Stomach (tissue), 9 donors: ENCODE measurements around the gene KRT8. TPM values are rescaled to one million over a fixed set of nuclear protein-coding genes. Genes with fewer than 3 reads are reported as not detected.
A peak's percentile ranks its signal among the peaks of the same experiment; 100 is the strongest.

Experiments used
- DNase-seq, 2 donors: peaks; one replicate each; pipeline versions ENCODE4 v3.0.0 to v3.0.0-alpha.2; 2013 to 2019
- H3K27ac ChIP-seq, 5 donors: fragments of 200-600 bp in 4 of 5; sonication (generic) in 4 of 5; one replicate each; pipeline ENCODE4 v1.5.1; 2013 to 2019; ENCODE audit warnings: mild to moderate bottlenecking in 1 of 5, moderate library complexity in 1 of 5
- H3K27me3 ChIP-seq, 3 donors: fragments of 200-600 bp; sonication (generic); one replicate each; pipeline ENCODE4 v1.5.1; 2017 to 2019; ENCODE audit warnings: mixed run types in 1 of 3
- H3K36me3 ChIP-seq, 4 donors: fragments of 200-600 bp; sonication (generic); 1 replicate in 3 of 4; 2 replicates in 1 of 4; pipeline ENCODE4 v1.5.1; 2016 to 2019
- H3K4me1 ChIP-seq, 4 donors: fragments of 200-600 bp; sonication (generic); one replicate each; pipeline ENCODE4 v1.5.1; 2016 to 2019
- H3K4me3 ChIP-seq, 4 donors: fragments of 200-600 bp; sonication (generic) in 3 of 4; one replicate each; pipeline ENCODE4 v1.5.1; 2016 to 2019; ENCODE audit warnings: mild to moderate bottlenecking in 1 of 4
- H3K9me3 ChIP-seq, 4 donors: fragments of 200-600 bp; sonication (generic); one replicate each; pipeline ENCODE4 v1.5.1; 2016 to 2019
- CTCF ChIP-seq, 7 experiments: fragments of 450-650 bp in 4 of 7; fragments of 200-600 bp in 3 of 7; sonication (generic) in 3 of 7; IDR thresholded peaks; one replicate each; pipeline ENCODE4 v1.5.1; 2016 to 2019; ENCODE audit warnings: antibody characterized with exemption in 7 of 7, control low read depth in 2 of 7, mild to moderate bottlenecking in 1 of 7
- EP300 ChIP-seq: sonication (generic); formaldehyde crosslinking; IDR thresholded peaks from one replicate; pipeline ENCODE4 v1.6.1; 2017; ENCODE audit warnings: antibody characterized with exemption
- POLR2A ChIP-seq, 4 donors: fragments of 450-650 bp; IDR thresholded peaks; one replicate each; pipeline ENCODE4 v1.6.1; 2016; ENCODE audit warnings: antibody characterized with exemption in 4 of 4, control low read depth in 2 of 4, mild to moderate bottlenecking in 1 of 4, moderate library complexity in 1 of 4
- POLR2AphosphoS5 ChIP-seq, 3 donors: sonication (generic); formaldehyde crosslinking; IDR thresholded peaks; one replicate each; pipeline ENCODE4 v1.6.1; 2016; ENCODE audit warnings: antibody characterized with exemption in 3 of 3
- WGBS, 5 donors: extraction: QIAGEN DNeasy Blood & Tissue Kit in 3 of 5; methylation state at CpG; one replicate each; pipeline versions ENCODE4 v1.1.5 to v1.1.7; 2013 to 2018; 5-methylcytosine and 5-hydroxymethylcytosine counted together
- intact Hi-C: fragments of 100-400 bp; cut with DNase I; formaldehyde crosslinking; loops from one replicate; pipeline ENCODE4 v1.15.1; 2023; ENCODE audit warnings: low total_unique reads
- polyA plus RNA-seq, 3 donors: library from polyadenylated mRNA; stranded (reverse); fragments of 200-250 nt; gene quantifications; one replicate each; pipeline ENCODE4 v1.2.3, GENCODE V29; 2013
- total RNA-seq, 5 donors: library from RNA; depleted of rRNA; stranded (reverse); fragments of >200 nt; gene quantifications; one replicate each; pipeline versions ENCODE4 v1.1.0 to v1.2.3, GENCODE V29; 2014 to 2016
- donor health status: healthy with polysubstance abuse.
- donor health status: Bipolar disorder and iron deficiency.
- donor health status: healthy.

KRT8 gene
- total and polyA plus RNA-seq, 8 donors, result 71.2 to 1,740 (median 607) TPM

GRCh38 chr12:52867152-52867551 lies 37.7 kb downstream of the KRT8 start:
- TF ChIP-seq CTCF (IDR thresholded peaks at IDR 0.05) (no peak), POLR2AphosphoS5 (IDR thresholded peaks at IDR 0.05) (no peak), EP300 (no peak), POLR2A (IDR thresholded peaks at IDR 0.05) (no peak)
- Histone ChIP-seq H3K4me1 (peaks cover 11 to 34% (median 27%) of the 10 kb centered on the region in 4 donors), H3K36me3 (no peaks in the 10 kb centered on the region), H3K4me3 (no peak overlapping the region), H3K27ac (peak overlapping the region in 1 of 5 donors; percentile 29), H3K27me3 (no peaks in the 10 kb centered on the region), H3K9me3 (no peaks in the 10 kb centered on the region)
- DNase-seq, result no peak
- intact Hi-C loops, result loop anchor here (5.0 kb wide), 1 partner anchor 495 kb away; no protein-coding TSS in a partner anchor
- 59 to 82% (median 76%) methylated on average over 5 of the region's 5 CpGs for WGBS, 5 donors

GRCh38 chr12:52865090-52865944 lies 39.6 kb downstream of the KRT8 start:
- TF ChIP-seq POLR2A (IDR thresholded peaks at IDR 0.05) (no peak), POLR2AphosphoS5 (IDR thresholded peaks at IDR 0.05) (peak in 1 of 3 donors; percentile 7), CTCF (IDR thresholded peaks at IDR 0.05) (peak in 5 of 7 experiments; percentile 69 to 78 (median 73))
- H3K4me1 ChIP-seq, result peaks cover 0 to 15% (median 9%) of the 10 kb centered on the region in 4 donors
- intact Hi-C loops, result loop anchor here (5.0 kb wide), 1 partner anchor 493 kb away; no protein-coding TSS in a partner anchor
- 47 to 56% (median 51%) methylated on average over 10 of the region's 10 CpGs for WGBS, 5 donors
- no peaks in the 10 kb centered on the region for H3K27me3 ChIP-seq
- peak; percentile 78 to 89 for DNase-seq
- H3K4me3 ChIP-seq, result no peak overlapping the region
- no peaks in the 10 kb centered on the region for H3K36me3 ChIP-seq
- H3K27ac ChIP-seq, result no peak overlapping the region
- no peaks in the 10 kb centered on the region for H3K9me3 ChIP-seq

- 44 to 75% (median 59%) methylated on average over 2 of the region's 2 CpGs for WGBS, 5 donors
- H3K27me3 ChIP-seq, result no peaks in the 10 kb centered on the region
- no peaks in the 10 kb centered on the region for H3K36me3 ChIP-seq
- intact Hi-C loops, result loop anchor here (5.0 kb wide), 1 partner anchor 275 kb away; no protein-coding TSS in a partner anchor
- H3K4me1 ChIP-seq, result peaks cover 0 to under 1% (median under 1%) of the 10 kb centered on the region in 4 donors
- TF ChIP-seq POLR2A (IDR thresholded peaks at IDR 0.05), result no peak
- no peak for TF ChIP-seq CTCF (IDR thresholded peaks at IDR 0.05)
- TF ChIP-seq POLR2AphosphoS5 (IDR thresholded peaks at IDR 0.05), result no peak
- no peak for TF ChIP-seq EP300
- H3K4me3 ChIP-seq, result no peak overlapping the region
- no peak for DNase-seq
- no peak overlapping the region for H3K27ac ChIP-seq
- no peaks in the 10 kb centered on the region for H3K9me3 ChIP-seq
Observed at GRCh38 chr12:52862023-52862422, 42.9 kb downstream of the KRT8 start.

GRCh38 chr12:52861511-52861910 lies 43.4 kb downstream of the KRT8 start:
- no peak overlapping the region for H3K4me3 ChIP-seq
- no peaks in the 10 kb centered on the region for H3K4me1 ChIP-seq
- intact Hi-C loops, result loop anchor here (5.0 kb wide), 1 partner anchor 274 kb away; no protein-coding TSS in a partner anchor
- 92 to 95% (median 94%) methylated on average over 7 of the region's 7 CpGs for WGBS, 5 donors
- H3K9me3 ChIP-seq, result no peaks in the 10 kb centered on the region
- H3K36me3 ChIP-seq, result no peaks in the 10 kb centered on the region
- H3K27me3 ChIP-seq, result no peaks in the 10 kb centered on the region
- TF ChIP-seq CTCF (IDR thresholded peaks at IDR 0.05) (no peak), POLR2A (IDR thresholded peaks at IDR 0.05) (no peak), EP300 (no peak), POLR2AphosphoS5 (IDR thresholded peaks at IDR 0.05) (no peak)
- no peak overlapping the region for H3K27ac ChIP-seq
- DNase-seq, result no peak
